Astrocyte (in vitro differentiated cells and primary cell): ENCODE results near the gene ICA1. TPM values are rescaled to one million over a fixed set of nuclear protein-coding genes. Genes with fewer than 3 reads are reported as not detected.

Source experiments
- DNase-seq: peaks from one replicate; pipeline ENCODE4 v3.0.0-alpha.2; 2010; ENCODE audit warnings: low read depth
- FAIRE-seq: peaks from 2 replicates; lab custom pipeline; 2011; peaks lifted over from hg19 to GRCh38; lab: Jason Lieb, UNC
- H2AFZ ChIP-seq: 2 replicates; pipeline ENCODE4 v1.6.0; 2012; ENCODE audit warnings: low read depth, low read length, inconsistent platforms
- H3K27ac ChIP-seq: 2 replicates; pipeline ENCODE4 v1.5.1; 2011; ENCODE audit warnings: low read depth, low read length, inconsistent platforms
- H3K27me3 ChIP-seq: 2 replicates; pipeline ENCODE4 v1.6.0; 2011; ENCODE audit warnings: low read length, inconsistent platforms; ENCODE audit not compliant: insufficient read depth
- H3K36me3 ChIP-seq: 2 replicates; pipeline ENCODE4 v1.5.1; 2011; ENCODE audit warnings: low read length, inconsistent platforms; ENCODE audit not compliant: insufficient read depth
- H3K4me1 ChIP-seq: 2 replicates; pipeline ENCODE4 v1.5.1; 2011; ENCODE audit warnings: low read length, inconsistent platforms; ENCODE audit not compliant: insufficient read depth
- H3K4me2 ChIP-seq: 2 replicates; pipeline ENCODE4 v1.6.0; 2012; ENCODE audit warnings: low read length, inconsistent platforms
- H3K4me3 ChIP-seq: 2 replicates; pipeline ENCODE4 v1.5.1; 2011; ENCODE audit warnings: low read depth, mild to moderate bottlenecking, low read length, inconsistent platforms; ENCODE audit not compliant: insufficient read depth
- H3K79me2 ChIP-seq: 2 replicates; pipeline ENCODE4 v1.6.0; 2012; ENCODE audit warnings: mild to moderate bottlenecking, low read length, inconsistent platforms; ENCODE audit not compliant: insufficient read depth
- H3K9ac ChIP-seq: 2 replicates; pipeline ENCODE4 v1.6.0; 2012; ENCODE audit warnings: mild to moderate bottlenecking, low read length, inconsistent platforms
- H3K9me3 ChIP-seq: 2 replicates; pipeline ENCODE4 v1.5.1; 2012; ENCODE audit warnings: low read depth, mild to moderate bottlenecking, low read length, inconsistent platforms; ENCODE audit not compliant: insufficient read depth
- H4K20me1 ChIP-seq: 2 replicates; pipeline ENCODE4 v1.6.0; 2012; ENCODE audit warnings: low read length, inconsistent platforms; ENCODE audit not compliant: insufficient read depth
- H3K27ac Mint-ChIP-seq: one replicate; pipeline ENCODE4 v1.8.0; 2021; ENCODE audit warnings: mild to moderate bottlenecking, mixed read lengths; ENCODE audit not compliant: unreplicated experiment
- H3K27me3 Mint-ChIP-seq: one replicate; pipeline ENCODE4 v1.8.0; 2021; ENCODE audit warnings: low read depth, mixed read lengths; ENCODE audit not compliant: unreplicated experiment
- H3K36me3 Mint-ChIP-seq: one replicate; pipeline ENCODE4 v1.8.0; 2021; ENCODE audit warnings: low read depth, mixed read lengths; ENCODE audit not compliant: unreplicated experiment
- H3K4me1 Mint-ChIP-seq: one replicate; pipeline ENCODE4 v1.8.0; 2021; ENCODE audit warnings: low read depth, mixed read lengths; ENCODE audit not compliant: unreplicated experiment
- H3K4me3 Mint-ChIP-seq: one replicate; pipeline ENCODE4 v1.8.0; 2021; ENCODE audit warnings: mild to moderate bottlenecking, moderate library complexity, mixed read lengths; ENCODE audit not compliant: unreplicated experiment
- H3K9me3 Mint-ChIP-seq: one replicate; pipeline ENCODE4 v1.8.0; 2021; ENCODE audit warnings: mild to moderate bottlenecking, mixed read lengths; ENCODE audit not compliant: unreplicated experiment
- CTCF ChIP-seq: IDR thresholded peaks from 2 replicates; pipeline ENCODE4 v1.5.1; 2011; ENCODE audit warnings: low read depth, mild to moderate bottlenecking, inconsistent platforms, low read length, moderate library complexity; ENCODE audit not compliant: insufficient read depth
- EZH2 ChIP-seq: IDR thresholded peaks from 2 replicates; pipeline ENCODE4 v1.6.1; 2012; ENCODE audit warnings: mild to moderate bottlenecking, low read length, inconsistent platforms; ENCODE audit not compliant: insufficient read depth
- total RNA-seq: library from RNA; stranded (reverse); gene quantifications from 2 replicates; pipeline ENCODE4 v1.2.1, GENCODE V29; 2021

The ICA1 gene
- total RNA-seq, 1 donor from 2014 or later = 8.0 TPM

- no peak for DNase-seq
- no peak for TF ChIP-seq CTCF
- TF ChIP-seq EZH2 = no peak
- H3K4me1 Mint-ChIP-seq = peaks cover 13% of the 10 kb centered on the region
These were observed 130.0 kb downstream of the ICA1 start for GRCh38 chr7:8131694-8132605.

GRCh38 chr7:8130663-8131062, 131.3 kb downstream of the ICA1 start:
- no peak for TF ChIP-seq CTCF
- TF ChIP-seq EZH2 = no peak
- Mint-ChIP-seq H3K27ac (no peak overlapping the region), H3K4me1 (peaks cover 13% of the 10 kb centered on the region), H3K27me3 (no peaks in the 10 kb centered on the region), H3K36me3 (no peaks in the 10 kb centered on the region), H3K4me3 (no peak overlapping the region), H3K9me3 (no peaks in the 10 kb centered on the region)
- no peak overlapping the region for H3K4me2 ChIP-seq
- no peaks in the 10 kb centered on the region for H4K20me1 ChIP-seq
- H3K27me3 ChIP-seq = no peaks in the 10 kb centered on the region
- no peak overlapping the region for H2AFZ ChIP-seq
- H3K79me2 ChIP-seq = no peaks in the 10 kb centered on the region
- no peak overlapping the region for H3K4me3 ChIP-seq
- DNase-seq (no peak), FAIRE-seq (no peak)
- H3K9me3 ChIP-seq = no peaks in the 10 kb centered on the region
- H3K27ac ChIP-seq = no peak overlapping the region
- H3K36me3 ChIP-seq = no peaks in the 10 kb centered on the region
- H3K9ac ChIP-seq = no peak overlapping the region
- H3K4me1 ChIP-seq = no peaks in the 10 kb centered on the region

More at GRCh38 chr7:8131694-8132605, 130.0 kb downstream of the ICA1 start:
- H3K27ac ChIP-seq = no peak overlapping the region
- H3K27ac Mint-ChIP-seq = no peak overlapping the region
- H2AFZ ChIP-seq = no peak overlapping the region
- no peaks in the 10 kb centered on the region for H3K27me3 Mint-ChIP-seq
- no peaks in the 10 kb centered on the region for H3K79me2 ChIP-seq
- H4K20me1 ChIP-seq = no peaks in the 10 kb centered on the region
- no peak overlapping the region for H3K4me2 ChIP-seq
- no peaks in the 10 kb centered on the region for H3K36me3 ChIP-seq
- no peaks in the 10 kb centered on the region for H3K9me3 ChIP-seq
- no peak overlapping the region for H3K4me3 Mint-ChIP-seq
- no peaks in the 10 kb centered on the region for H3K9me3 Mint-ChIP-seq
- FAIRE-seq = no peak
- no peaks in the 10 kb centered on the region for H3K27me3 ChIP-seq
- no peaks in the 10 kb centered on the region for H3K36me3 Mint-ChIP-seq
- no peaks in the 10 kb centered on the region for H3K4me1 ChIP-seq
- H3K9ac ChIP-seq = no peak overlapping the region
- no peak overlapping the region for H3K4me3 ChIP-seq

GRCh38 chr7:8129318-8129659, 132.7 kb downstream of the ICA1 start:
- Mint-ChIP-seq H3K36me3 (no peaks in the 10 kb centered on the region), H3K27ac (no peak overlapping the region), H3K27me3 (no peaks in the 10 kb centered on the region), H3K9me3 (peaks cover 6% of the 10 kb centered on the region), H3K4me3 (no peak overlapping the region), H3K4me1 (peaks cover 11% of the 10 kb centered on the region)
- H3K4me2 ChIP-seq = no peak overlapping the region
- H4K20me1 ChIP-seq = no peaks in the 10 kb centered on the region
- no peak overlapping the region for H2AFZ ChIP-seq
- H3K4me1 ChIP-seq = no peaks in the 10 kb centered on the region
- no peaks in the 10 kb centered on the region for H3K27me3 ChIP-seq
- FAIRE-seq = no peak
- DNase-seq = no peak
- no peak overlapping the region for H3K4me3 ChIP-seq
- TF ChIP-seq CTCF = no peak
- TF ChIP-seq EZH2 = no peak
- H3K27ac ChIP-seq = no peak overlapping the region
- no peaks in the 10 kb centered on the region for H3K79me2 ChIP-seq
- no peaks in the 10 kb centered on the region for H3K36me3 ChIP-seq
- no peaks in the 10 kb centered on the region for H3K9me3 ChIP-seq
- no peak overlapping the region for H3K9ac ChIP-seq
